Adipose tissue (tissue), 3 donors: ENCODE results near the gene FYCO1. TPM values are rescaled to one million over a fixed set of nuclear protein-coding genes. Genes with fewer than 3 reads are reported as not detected.

Experiments used
- H3K27ac ChIP-seq: one replicate; pipeline ENCODE4 v1.5.1; 2013; ENCODE audit warnings: low read depth, low read length
- WGBS, 3 donors: extraction: QIAGEN DNeasy Blood & Tissue Kit; methylation state at CpG; one replicate each; pipeline ENCODE4 v1.1.7; 2013; 5-methylcytosine and 5-hydroxymethylcytosine counted together
- polyA plus RNA-seq, 3 donors: library from polyadenylated mRNA; stranded (reverse); fragments of 200-250 nt; gene quantifications; one replicate each; pipeline ENCODE4 v1.2.3, GENCODE V29; 2013
- donor health status: healthy with polysubstance abuse.
- donor health status: Bipolar disorder and iron deficiency.
- donor health status: healthy.

The FYCO1 gene
- polyA plus RNA-seq, 3 donors = 7.0 to 17.4 (median 14.3) TPM

DNA sequence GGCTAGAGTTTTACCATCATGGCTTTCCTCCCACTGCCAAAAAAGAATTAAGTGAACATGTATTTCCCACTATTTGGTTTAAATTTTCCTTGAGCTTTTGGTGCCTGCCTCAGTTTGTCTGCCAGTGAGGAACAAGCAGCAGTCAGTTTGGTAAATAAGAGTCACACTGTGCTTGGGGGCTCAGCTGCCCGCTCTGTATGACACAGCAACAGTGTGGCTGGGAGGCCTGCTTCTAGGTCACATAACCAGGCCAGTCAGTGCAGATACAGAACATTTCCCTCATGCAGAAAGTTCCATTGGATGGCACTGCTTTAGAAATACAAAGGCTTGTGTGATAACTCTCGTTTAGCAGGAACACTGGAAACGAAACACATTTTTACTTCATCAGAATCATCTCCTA, 25.7 kb downstream of the FYCO1 start:
- 93 to 98% (median 96%) methylated on average over 3 of the region's 3 CpGs for WGBS, 3 donors
- no peak overlapping the region for H3K27ac ChIP-seq

DNA sequence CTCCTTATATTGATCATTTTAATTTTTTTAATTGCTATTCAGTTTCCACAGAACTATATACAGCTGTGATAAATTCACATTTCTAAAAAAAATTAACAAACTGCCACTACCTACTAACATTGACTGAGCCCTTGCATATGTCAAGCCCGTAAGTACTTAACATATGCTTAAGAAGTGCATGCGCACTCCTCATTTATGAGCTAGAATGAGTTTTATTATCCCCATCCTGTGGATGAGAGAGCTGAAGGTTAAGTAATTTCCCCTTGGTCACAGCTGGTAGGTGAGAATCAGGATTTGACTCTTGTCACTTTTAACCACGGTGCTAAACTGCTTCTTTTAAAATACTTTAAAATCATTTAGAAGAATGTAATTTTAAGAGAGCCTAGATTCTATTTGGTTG, 26.5 kb downstream of the FYCO1 start:
- 82 to 94% (median 94%) methylated on average over 3 of the region's 3 CpGs for WGBS, 3 donors
- no peak overlapping the region for H3K27ac ChIP-seq

DNA sequence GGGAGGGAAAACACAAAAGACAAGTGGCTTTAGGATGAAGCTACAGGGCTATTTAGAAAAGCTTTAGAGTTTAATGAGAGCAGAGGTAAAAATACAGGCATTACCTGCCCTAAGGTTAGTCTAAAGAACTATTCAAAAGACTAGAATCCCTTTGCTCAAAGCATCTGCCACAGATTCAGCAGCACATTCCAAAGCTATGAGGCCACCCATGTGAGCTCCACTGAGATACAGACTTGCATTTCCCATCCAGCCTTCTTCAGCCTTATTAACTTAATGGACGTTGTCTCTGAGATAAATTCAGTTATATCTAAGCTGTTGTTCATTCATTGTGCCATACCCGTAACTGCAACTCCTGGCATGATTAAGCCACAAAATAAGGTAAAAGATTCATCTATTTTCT, 26.9 kb downstream of the FYCO1 start:
- no peak overlapping the region for H3K27ac ChIP-seq
- WGBS, 3 donors = 73 to 83% (median 81%) methylated on average over 2 of the region's 2 CpGs

DNA sequence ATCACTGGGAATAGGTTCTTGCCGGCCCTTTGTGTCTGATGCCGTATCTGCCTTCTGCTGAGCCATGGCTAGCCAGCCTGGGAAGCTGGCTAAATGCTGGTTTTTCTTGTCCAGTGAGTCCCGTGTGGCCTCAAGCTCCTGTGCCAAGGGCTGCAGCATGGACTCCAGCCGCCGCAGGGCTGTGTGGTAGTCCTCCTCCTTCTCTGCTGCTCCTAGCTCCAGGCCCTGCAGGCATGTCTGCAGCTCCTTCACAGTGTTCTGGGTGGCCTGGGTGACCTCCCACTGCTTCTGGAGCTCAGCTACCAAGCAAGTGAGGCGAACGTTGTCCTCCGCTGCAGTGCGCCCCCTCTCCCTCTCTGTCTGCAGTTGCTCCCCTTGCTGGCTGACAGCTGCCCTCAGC, 27.5 kb downstream of the FYCO1 start:
- H3K27ac ChIP-seq = no peak overlapping the region
- WGBS, 3 donors = 86 to 91% (median 91%) methylated on average over 9 of the region's 9 CpGs

DNA sequence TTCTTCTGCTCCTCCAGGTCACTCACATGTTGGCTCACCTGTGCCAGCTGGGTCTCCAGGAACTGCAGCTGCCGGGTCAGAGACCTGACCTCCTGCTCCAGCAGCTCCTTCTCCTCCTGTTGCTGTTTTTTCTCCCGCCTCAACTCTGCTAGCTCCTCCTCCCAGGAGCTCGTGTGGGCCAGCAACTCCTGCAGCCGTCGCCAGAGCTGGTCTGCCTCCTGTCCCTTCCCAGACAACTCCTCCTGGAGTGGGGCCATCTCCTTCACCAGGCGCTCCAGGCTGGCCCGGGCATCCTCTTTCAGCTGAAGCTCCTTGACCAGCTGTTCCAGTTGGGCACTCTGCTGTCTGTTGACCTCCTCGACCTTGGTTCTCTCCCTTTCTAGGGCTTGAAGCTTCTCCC, 27.9 kb downstream of the FYCO1 start:
- H3K27ac ChIP-seq = no peak overlapping the region
- 75 to 80% (median 77%) methylated on average over 8 of the region's 8 CpGs for WGBS, 3 donors

DNA sequence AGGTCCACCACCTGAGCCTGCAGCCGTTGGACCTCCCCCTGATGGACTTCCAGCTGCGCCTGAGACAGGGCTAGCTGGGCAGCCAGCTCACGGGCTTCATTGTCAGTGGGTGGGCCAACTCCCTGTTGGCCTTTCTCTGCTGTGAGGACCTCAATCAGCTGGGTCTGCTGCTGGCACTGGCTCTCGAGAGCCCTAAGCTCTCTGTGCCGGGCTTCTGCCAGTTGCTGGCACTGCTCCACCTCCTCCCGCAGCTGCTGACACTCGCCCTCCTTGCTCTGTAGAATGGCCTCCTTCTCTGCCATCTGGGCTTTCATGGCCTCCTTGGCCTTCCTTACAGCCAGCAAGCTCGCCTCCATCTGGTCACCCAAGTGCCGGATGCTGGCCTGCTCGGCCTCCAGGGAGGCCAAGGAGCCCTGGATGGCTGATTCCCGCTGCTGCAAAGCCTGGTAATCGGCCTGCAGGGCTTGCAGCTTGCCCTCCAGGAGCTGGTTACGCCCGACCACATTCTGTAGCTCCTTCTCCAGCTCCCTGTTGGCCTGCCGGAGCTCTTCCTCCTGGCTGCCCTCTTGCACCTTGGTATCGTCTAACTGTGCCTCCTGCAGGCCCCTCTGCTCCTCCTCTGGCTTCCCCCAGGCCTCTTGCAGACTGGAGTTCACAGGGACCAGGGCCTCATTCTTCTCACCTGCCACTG, 28.5 kb downstream of the FYCO1 start:
- no peak overlapping the region for H3K27ac ChIP-seq
- 82 to 88% (median 86%) methylated on average over 16 of the region's 16 CpGs for WGBS, 3 donors

DNA sequence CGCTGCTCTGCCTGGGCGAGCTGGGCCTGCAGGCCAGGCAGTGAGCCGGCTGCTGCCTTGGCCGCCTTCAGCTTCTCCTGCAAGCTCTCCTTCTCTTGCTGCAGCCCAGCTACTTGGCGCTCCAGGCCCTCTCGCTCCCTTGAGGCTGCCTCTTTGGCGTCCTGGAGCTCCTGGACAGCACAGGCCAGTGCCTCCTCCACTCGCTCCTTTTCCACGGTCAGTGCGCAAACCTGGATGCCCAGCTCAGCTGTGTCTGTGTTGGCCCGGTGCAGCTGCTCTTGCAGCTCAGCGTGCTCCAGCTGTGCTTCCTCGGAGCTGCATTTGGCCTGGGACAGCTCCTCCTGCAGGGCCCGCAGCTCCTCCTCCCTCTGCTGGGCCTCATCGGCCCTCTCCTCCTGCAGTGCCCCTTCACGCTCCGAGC, 29.2 kb downstream of the FYCO1 start:
- H3K27ac ChIP-seq = no peak overlapping the region
- WGBS, 3 donors = 71 to 77% (median 77%) methylated on average over 17 of the region's 17 CpGs

DNA sequence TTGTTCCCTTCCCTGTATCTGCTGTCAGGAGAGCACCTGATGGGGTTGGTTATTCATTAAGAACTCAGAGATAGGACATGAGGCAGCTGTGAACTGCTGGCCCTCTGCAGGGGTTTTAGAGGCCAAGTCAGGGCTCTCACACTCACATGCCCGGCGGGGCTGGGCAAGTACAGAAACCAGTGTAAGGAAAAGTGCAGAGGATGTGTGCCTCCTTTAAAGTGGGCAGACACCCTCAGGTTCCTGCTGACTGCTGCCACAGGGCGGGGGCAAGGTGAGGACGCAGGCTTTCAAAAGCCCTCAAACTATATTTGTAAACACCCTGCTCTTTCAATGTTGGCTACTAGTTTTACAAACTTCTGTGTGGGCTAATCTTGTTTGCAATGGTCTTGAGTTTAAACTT, 30.0 kb downstream of the FYCO1 start:
- 89 to 92% (median 91%) methylated on average over 4 of the region's 4 CpGs for WGBS, 3 donors
- H3K27ac ChIP-seq = no peak overlapping the region

DNA sequence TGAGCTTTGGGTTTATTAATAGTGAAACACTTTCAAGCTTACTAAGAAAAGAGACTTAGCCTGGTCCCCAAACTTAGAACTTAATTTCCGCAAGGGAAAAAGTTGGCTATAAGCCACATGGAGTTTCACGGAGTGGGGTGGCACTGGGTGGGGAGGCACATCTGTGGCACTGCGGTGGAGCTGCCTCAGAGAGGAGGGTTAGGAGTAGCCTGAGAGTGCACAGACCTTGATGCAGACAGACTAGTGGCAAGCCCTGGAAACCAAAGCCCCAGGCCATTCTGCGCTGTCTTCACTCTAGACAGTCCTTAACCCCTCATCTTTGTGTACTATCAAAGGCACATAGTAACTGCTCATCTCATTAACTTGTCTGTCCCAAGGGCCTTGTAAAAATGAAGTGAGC, 30.4 kb downstream of the FYCO1 start:
- WGBS, 3 donors = 91 to 94% (median 93%) methylated on average over 4 of the region's 4 CpGs
- H3K27ac ChIP-seq = no peak overlapping the region

DNA sequence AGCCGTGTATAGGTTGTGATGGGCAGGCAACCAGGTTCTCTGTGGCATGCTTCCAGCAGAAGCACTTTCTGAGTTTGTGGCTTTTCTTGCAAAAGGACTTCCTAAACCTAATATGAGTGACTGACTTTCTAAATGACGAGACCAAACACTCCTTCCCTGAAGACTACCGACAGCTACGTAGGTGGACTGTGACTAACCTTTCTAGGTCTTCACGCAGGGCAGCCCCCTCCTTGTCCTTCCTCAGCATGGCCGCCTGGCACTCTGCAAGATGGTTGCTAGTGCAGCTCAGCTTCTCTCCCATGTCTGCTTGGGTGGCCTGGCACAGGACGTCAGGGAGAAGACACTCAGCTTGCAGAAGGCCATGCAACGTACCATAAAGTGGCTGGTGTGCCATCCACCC, 31.5 kb downstream of the FYCO1 start:
- WGBS, 3 donors = 70 to 88% (median 74%) methylated on average over 8 of the region's 8 CpGs
- H3K27ac ChIP-seq = no peak overlapping the region

DNA sequence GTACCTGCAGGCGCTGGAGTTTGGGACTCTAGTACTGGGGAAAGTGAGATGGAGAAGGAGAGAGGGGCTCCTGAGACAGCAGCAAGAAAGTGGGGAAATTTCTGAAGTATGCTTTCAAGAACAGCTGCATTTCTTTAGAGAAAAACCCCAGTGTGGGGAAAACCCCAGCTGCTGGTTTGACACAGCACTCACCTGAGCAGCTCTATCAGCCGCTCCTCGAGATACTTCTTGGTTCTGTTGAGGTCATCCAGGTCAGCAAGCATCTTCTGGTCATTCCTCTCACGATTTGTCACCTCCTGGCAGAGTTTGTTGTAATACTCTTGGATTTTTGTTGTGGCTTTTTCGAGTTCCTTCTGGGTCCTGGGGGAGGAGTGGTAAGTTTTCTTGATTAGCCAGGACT, 33.6 kb downstream of the FYCO1 start:
- WGBS, 3 donors = 69 to 83% (median 82%) methylated on average over 5 of the region's 5 CpGs
- H3K27ac ChIP-seq = no peak overlapping the region

DNA sequence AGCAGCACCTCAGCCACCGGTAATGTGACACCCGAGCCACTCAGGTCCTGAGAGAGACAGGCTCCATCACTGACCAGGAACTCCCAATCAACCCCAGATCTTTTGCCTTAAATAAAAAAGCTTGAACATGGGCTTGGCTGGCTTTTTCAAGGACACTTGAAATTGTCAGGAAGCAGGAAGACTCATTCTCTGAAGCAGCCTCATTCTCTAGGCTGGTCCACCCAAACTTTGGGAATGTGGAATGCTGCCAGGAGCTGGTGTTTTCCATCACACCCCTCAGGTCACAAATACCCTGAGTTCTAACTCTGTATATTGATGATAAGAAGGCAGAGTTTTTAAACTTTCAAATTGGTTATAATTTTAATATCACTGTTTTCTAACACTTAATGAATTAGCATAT, 35.3 kb downstream of the FYCO1 start:
- H3K27ac ChIP-seq = no peak overlapping the region
- WGBS, 3 donors = 89 to 93% (median 91%) methylated on average over 2 of the region's 2 CpGs

DNA sequence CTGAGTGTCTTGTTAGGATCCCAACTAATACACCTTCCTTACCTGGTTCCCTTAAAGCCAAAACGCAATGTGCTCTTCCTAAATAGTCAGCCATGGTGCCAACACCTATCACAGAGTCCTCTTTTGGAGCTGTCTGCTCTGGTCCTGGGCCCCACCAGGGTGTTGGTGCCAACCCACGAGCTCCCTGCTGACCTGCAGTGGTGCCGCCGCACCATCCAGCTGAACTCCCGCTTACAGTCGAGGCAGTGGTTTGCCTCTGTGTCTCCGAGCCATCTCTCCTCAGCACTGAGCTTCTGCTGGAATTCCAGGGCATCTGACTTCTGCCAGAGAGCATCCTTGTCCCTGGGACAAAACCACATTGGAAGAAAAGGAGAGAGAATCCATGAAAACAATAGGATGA, 36.4 kb downstream of the FYCO1 start:
- WGBS, 3 donors = 86 to 98% (median 97%) methylated on average over 7 of the region's 7 CpGs

DNA sequence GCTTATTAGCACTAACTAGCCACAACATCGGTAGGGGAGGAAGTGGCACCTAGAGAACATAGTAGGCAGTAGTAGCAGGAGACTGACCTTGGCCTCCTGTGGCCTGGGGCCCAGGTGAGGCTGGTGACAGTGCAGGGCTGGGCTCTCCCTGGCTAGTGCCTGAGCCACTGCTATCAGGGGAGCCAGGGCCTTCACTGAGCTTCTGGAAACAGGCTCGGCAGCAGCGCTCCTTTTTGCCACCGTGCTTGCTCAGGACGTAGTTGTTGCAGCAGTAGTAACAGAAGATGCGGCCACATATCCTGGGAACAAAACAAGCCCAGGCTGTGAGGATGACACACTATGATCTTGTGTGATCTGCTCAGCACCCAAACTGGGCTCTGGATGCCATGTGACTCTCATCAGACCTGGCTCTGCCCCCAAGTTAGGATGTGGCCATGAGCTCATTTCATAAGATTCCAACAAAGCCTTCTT, 37.3 kb downstream of the FYCO1 start:
- no peak overlapping the region for H3K27ac ChIP-seq
- WGBS, 3 donors = 90 to 97% (median 93%) methylated on average over 6 of the region's 6 CpGs

More for the DNA sequence above, 36.4 kb downstream of the FYCO1 start:
- no peak overlapping the region for H3K27ac ChIP-seq

DNA sequence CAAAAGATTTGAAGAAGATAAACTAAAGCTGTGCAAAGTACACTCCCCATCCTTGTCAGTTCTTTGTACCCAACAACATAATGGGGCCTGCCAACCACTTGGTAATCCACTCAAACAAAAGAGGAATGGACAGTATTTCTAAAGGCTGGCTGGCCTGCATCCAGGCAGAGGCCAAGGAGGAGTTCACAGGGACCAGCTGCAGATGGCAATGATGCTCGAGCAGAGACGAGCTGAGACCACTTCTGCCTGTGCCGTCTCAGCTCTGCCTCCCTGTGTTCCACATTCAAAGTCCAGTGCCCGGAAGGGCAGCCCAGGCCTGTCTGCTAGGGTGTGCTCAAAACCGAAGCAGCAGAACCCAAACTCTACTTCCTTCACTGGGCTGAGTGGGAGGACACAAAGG, 38.0 kb downstream of the FYCO1 start:
- WGBS, 3 donors = 72 to 81% (median 80%) methylated on average over 5 of the region's 5 CpGs
- no peak overlapping the region for H3K27ac ChIP-seq

DNA sequence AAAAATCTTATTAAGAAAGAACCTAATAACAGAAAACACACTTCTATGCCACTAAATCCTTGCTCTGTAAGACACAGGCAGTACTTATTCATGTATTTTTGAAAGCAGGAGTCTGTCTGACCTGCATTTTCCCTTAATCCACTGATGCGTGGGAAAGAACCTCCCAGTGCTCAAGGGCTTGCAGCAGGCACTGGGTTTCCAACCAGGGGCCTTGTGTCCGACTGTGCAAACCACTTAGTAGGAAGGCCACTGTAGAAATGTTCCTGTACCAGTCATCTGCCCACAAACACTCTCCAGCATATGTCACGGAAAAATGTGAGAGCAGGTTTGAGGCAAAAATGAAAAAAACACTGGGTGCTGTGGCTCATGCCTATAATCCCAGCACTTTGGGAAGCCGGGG, 39.9 kb downstream of the FYCO1 start:
- no peak overlapping the region for H3K27ac ChIP-seq
- WGBS, 3 donors = 90 to 97% (median 94%) methylated on average over 4 of the region's 4 CpGs

DNA sequence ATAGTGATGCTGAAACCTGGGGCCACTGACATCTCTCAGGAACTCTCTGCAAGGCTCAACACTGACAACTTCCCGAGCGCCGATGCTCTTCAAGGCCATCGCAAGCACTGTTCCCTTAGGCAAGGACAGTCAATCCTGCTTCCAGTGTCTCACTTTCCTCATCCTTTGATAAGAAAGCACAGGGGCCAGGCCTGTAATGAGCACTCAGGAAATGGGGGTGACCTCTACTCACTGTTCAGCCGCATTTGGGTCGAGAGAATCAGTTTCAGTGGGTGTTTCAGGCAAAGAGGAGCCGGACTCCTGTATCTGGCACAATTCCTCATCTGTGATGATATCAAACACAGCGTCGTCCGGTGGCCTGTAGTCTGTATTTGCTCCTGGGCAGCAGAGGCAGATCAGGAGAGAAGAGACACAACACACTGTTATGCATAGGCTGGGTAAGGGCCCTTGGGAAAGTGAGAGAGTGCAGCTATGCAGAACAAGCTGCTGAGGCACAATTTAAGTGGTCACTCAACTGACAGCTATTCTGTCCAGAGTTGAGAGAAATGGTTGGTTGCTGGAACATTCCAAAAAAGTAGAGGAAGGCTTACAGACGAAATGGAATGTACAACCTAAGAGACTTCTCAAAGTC, 40.5 kb downstream of the FYCO1 start:
- no peak overlapping the region for H3K27ac ChIP-seq
- WGBS, 3 donors = 86 to 94% (median 88%) methylated on average over 11 of the region's 11 CpGs

DNA sequence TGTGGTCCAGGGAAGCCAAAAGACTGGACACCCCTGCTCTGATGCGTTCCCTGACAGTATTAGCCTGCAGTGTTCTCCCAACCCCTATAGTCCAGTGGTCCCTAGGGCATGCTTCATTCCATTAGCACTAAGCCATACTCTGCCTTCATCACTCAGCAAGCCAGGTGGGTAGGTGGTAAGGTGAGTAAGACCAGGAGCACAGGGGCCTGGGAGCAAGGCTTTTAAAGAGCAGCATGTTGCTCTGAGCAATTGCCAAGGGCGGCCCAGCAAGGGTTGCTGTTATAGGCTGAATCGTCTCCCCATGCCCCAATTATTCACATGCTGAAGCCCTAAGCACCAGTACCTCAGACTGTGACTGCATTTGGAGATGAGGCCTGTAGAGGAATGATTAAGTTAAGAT, 41.3 kb downstream of the FYCO1 start:
- 96 to 100% (median 97%) methylated on average over 3 of the region's 3 CpGs for WGBS, 3 donors
- no peak overlapping the region for H3K27ac ChIP-seq

DNA sequence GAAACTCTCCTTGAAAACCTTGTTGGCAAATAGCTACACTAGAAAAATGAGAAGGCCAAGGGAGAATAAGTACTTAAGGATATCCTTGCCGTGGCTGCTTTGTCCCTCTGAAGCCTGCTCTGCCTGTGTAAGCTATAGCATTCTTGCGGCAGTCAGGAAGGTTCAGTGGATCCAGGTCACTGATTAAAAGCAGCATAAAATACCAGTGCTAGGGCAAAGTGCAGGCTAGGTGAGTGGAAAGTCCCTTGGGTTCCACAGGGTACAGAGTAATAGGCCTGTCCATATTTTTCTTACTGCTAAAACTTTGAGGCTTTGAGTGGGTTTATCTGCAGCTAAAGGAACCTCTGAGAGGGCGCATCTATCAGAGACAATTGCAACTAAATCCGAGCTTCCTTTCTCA, 42.1 kb downstream of the FYCO1 start:
- 73 to 92% (median 85%) methylated on average over 4 of the region's 4 CpGs for WGBS, 3 donors

DNA sequence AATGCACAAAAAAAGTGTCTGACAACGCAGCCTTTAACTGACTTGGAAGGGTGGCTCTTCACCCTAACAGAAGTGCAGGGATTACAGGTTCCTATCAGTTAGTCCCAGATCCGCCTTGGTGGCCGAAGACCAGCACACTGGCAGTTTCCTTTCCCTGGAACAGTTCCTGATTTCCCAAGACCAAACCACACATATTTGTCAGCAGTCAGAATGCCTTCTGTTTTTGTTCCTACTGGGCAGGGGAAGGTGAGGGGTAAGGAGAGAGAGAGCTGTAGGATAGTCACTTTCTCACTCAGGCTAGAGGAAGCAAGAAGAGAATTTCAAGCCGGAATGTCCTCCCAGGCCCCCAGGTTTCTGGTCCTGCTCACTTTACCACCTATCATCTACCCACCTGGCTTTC, 43.2 kb downstream of the FYCO1 start:
- WGBS, 3 donors = 52 to 89% (median 64%) methylated on average over 4 of the region's 4 CpGs
- H3K27ac ChIP-seq = no peak overlapping the region

More for the DNA sequence above, 42.1 kb downstream of the FYCO1 start:
- H3K27ac ChIP-seq = no peak overlapping the region
